HG03159 (cell line): ENCODE data around the gene VPS29.
"Not testable (repeated sequence)": the region's sequence is repeated elsewhere in the genome, so short reads cannot be mapped to it uniquely, and the experiment has no call there.

Experiments
- ATAC-seq: cut with Tn5 transposase; IDR thresholded peaks from one replicate; pipeline ENCODE4 v1.9.1; 2021; ENCODE audit warnings: mild to moderate bottlenecking, moderate library complexity; ENCODE audit not compliant: unreplicated experiment

Gene VPS29

GRCh38 chr12:110528277-110528839, 26.4 kb upstream of the VPS29 start:
- no peak for ATAC-seq

- not testable (repeated sequence) for ATAC-seq
These were observed 19.2 kb upstream of the VPS29 start for GRCh38 chr12:110520876-110521712.

GRCh38 chr12:110518014-110518413, 16.1 kb upstream of the VPS29 start:
- not testable (repeated sequence) for ATAC-seq

- no peak for ATAC-seq
These were observed 15.1 kb upstream of the VPS29 start for GRCh38 chr12:110516995-110517394.

- no peak for ATAC-seq
These were observed 12.5 kb upstream of the VPS29 start for GRCh38 chr12:110514363-110514762.

- ATAC-seq = no peak
These were observed 11.9 kb upstream of the VPS29 start for GRCh38 chr12:110513842-110514241.

- no peak for ATAC-seq
These were observed 6.2 kb upstream of the VPS29 start for GRCh38 chr12:110508071-110508586.

- ATAC-seq = no peak
These were observed 3.4 kb upstream of the VPS29 start for GRCh38 chr12:110505332-110505731.

- no peak for ATAC-seq
These were observed 1.5 kb upstream of the VPS29 start for GRCh38 chr12:110503432-110503831.

- ATAC-seq = no peak
These were observed 536 bp downstream of the VPS29 start for GRCh38 chr12:110501399-110501751.

GRCh38 chr12:110498984-110499706, 2.8 kb downstream of the VPS29 start:
- ATAC-seq = no peak

- no peak for ATAC-seq
These were observed 26.5 kb downstream of the VPS29 start for GRCh38 chr12:110475426-110475825.

GRCh38 chr12:110468214-110469048, 33.5 kb downstream of the VPS29 start, which contains the start of the genes FAM216A and GPN3:
FAM216A (plus strand) TSS chr12:110468845; CDS start chr12:110468876, 31 bp downstream.
GPN3 (minus strand) TSS chr12:110468257; CDS start chr12:110468203, 54 bp downstream.
- ATAC-seq = peak; percentile 83

GRCh38 chr12:110467847-110468213, 34.1 kb downstream of the VPS29 start:
- ATAC-seq = no peak

GRCh38 chr12:110466791-110467190, 35.1 kb downstream of the VPS29 start:
- no peak for ATAC-seq

- ATAC-seq = not testable (repeated sequence)
These were observed 36.1 kb downstream of the VPS29 start for GRCh38 chr12:110465765-110466164.

GRCh38 chr12:110465024-110465423, 36.9 kb downstream of the VPS29 start:
- no peak for ATAC-seq

GRCh38 chr12:110461189-110461588, 40.7 kb downstream of the VPS29 start:
- not testable (repeated sequence) for ATAC-seq

GRCh38 chr12:110458756-110459155, 43.2 kb downstream of the VPS29 start:
- ATAC-seq = no peak

GRCh38 chr12:110453569-110454296, 48.2 kb downstream of the VPS29 start:
- no peak for ATAC-seq
